ENCODE results near the gene NRAP.

Gene NRAP

DNA sequence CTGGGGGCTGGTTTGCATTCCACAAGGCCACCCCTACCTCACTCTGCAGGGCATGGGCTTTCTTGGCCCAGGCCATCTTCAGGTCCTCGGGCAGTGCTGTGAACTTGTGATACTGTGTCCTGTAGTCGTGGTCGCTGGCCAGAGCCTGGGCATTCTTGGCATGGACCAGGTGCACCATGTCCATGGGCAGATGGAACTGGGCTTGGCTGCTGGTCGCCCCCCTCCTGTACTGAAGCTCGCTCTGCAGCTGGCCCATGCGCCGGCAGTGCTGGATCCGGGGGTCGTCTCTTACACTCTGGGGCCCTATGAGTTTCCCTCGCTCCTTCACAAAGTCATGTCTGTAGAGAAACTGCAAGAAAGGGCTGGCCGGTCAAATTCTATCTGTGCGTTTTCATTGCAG is 59.3 kb downstream of the NRAP start:
- no peak for DNase-seq

DNA sequence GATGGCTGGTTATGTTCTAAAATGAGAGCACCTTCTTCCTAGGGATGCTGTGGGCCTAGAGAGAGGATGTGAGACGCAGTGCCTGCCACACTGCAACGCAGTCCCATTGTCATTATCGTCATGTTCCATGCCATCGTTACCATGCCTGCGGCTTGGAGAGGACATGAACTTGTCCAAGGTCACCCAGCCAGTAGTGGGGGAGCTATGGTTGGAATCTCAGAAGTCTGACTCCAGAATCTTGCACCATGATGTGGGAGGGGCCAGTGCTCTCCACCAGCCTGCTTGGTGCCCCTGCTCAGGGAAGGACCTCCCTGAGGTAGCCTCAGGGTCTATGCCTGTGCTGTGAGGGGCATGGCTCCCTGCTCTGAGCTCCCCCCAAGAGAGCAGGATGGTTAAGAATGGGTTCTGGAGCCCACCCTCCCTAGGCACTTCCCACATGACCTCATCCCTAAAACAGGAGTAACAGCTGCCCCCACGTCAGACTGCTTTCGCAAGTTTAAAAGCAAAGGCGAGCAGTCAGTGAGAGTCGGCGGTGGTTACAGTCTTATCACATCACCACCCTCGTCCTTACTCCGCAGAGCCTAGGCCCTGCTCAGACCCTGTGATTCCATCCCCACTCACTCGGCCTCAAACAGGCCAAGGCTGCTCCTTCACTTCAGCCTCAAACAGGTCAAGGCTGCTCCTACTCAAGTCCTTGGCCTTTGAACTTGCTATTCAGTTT is 60.6 kb downstream of the NRAP start:
- DNase-seq: no peak

GRCh38 chr10:113600569-113600968 is 63.3 kb downstream of the NRAP start:
- DNase-seq: no peak

GRCh38 chr10:113594652-113595051 is 69.2 kb downstream of the NRAP start:
- DNase-seq: no peak

DNA sequence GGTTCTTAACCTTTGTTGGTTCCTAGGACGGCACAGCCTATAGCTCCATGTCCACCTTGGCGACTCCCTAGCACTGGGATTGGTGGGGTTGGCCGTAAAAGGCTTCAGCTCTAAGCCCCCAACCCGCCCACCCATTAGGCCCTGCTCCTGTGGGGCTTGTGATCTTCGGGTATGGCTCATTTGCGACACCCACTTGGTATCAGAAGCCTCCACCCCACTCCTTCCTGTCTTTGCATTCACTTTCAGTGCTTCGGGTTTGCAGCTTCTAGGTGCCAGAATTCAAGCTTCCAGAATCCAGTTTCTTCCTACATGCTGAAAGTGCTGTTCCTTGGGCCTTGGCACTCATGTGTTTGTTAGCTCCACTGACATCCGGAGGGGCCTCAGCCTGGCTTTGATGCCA is 71.5 kb downstream of the NRAP start:
- no peak for DNase-seq

DNA sequence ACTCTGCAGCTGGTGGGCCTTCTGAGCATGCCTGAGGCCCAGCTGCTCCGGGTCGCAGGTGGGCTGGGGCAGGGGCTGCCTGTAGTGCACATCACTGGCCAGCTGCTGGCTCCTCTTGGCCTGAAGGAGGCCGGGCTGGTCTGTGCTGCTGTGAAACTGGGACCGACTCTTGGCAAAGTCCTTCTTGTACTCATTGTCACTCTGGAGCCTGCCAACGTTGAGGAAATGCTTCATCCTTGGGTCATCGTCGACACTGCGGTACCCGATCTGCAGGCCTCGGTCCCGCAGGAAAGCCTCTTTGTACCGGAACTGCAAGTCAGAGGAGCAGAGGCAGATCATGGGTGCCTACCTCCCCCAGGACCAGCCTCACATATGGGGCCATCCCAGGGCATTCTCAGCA is 73.3 kb downstream of the NRAP start:
- no peak for DNase-seq

DNA sequence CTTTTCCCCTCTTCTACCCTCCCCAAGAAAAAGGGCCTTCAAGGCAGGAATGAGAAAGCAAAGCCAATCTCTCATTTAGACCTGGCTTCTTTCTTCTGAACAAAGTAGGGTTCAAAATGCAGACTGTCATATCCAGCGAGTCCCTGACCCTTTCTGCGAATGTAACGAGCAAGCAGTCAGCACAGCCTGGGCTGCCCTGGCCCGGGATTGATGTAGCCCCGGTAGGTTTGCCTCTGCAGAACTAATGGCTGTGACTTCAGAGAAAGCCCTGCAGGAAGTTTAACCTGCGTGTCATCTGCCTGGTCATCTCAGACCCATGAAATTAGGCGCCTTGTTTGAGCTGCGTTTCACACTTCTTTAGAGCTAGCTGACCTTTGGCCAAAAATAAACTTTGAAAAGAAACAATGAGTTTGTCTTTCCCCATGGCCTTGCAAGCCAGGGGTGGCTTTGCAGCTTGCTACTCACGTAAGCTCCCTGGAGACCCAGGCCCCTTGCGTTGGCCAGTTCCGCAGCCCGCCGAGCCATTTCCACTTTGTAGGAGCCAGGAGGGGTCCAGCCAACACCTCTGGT is 74.6 kb downstream of the NRAP start:
- no peak for DNase-seq

DNA sequence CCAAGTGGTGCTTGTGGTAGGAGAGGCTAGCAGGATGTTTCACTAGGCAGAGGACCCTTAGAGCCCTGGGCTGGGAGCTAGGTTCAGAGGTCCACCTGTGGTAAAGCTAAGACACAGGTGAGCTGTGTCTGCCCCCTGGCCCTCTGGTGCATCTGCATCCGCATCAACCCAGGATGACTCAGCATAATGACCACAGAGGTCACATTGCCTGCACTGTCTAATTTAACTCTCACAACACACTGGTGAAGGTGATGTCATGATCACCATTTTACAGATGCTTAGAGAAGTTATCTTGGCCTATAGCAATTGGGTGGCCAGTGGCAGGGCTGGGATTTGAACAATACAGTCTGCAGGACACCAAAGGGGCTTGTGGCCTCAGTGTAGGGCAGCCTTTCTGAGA is 77.9 kb downstream of the NRAP start:
- no peak for DNase-seq

GRCh38 chr10:113583571-113583970 is 80.3 kb downstream of the NRAP start:
- no peak for DNase-seq

- no peak for DNase-seq
Measured at GRCh38 chr10:113581092-113581491, 82.7 kb downstream of the NRAP start.

- no peak for DNase-seq
Measured at GRCh38 chr10:113578773-113579172, 85.1 kb downstream of the NRAP start.

- DNase-seq: no peak
Measured at GRCh38 chr10:113576852-113577251, 87.0 kb downstream of the NRAP start.

GRCh38 chr10:113573368-113573767 is 90.5 kb downstream of the NRAP start:
- no peak for DNase-seq

DNA sequence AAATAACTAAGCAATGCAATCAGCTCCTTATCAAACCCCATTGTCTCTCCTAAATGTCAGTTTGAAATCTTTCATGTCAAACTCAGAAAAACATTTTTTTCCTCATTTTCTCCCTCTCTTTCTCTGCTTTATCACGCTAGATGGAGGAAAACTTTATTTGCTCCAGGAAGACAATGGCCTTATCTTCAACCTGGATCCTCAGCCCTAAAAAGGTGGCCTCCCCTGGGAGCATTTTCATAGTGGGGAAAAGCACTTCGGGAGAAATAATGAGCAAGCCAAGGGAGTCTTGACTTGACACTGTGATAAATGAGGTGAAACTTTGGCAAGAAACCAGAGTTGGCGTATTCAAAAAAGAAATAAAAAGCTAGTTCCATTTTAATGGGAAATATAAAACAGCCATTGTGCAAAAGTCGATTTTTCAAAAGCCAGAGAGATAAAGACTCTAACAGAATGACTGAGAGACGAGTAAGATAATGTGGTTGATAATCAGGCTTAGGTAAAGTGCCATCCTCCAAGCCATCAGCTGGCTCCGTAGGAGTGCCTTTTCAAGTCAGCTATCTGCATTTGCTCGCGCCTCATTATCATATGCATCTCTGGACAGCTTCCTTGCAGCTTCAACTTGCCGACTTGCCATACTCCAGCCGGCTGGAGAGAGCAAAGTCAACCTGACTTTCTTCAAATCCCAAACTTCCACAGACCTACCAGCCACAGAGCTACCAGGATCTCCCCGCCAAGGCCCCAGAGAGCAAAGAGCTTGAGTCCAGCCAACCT is 91.1 kb downstream of the NRAP start:
- no peak for DNase-seq

DNA sequence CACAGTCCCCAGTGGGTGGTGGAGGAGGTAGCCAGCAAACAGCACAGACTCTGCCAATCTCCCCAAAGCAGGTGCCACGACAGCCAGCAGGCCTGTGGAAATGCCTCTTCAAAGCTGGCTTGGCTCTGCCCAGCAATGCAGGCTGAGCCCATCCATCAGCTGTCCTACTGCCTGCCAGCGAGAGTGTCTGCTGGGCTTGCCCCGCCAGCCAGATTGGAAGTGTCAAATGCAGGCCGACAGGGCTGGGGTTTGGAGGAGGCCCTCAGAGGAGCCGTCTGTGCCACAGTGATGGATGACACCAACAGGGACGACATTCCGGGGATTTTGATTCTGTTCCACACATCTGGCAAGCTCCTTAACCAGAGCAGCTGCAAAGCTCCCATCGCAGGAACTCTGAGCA is 94.3 kb downstream of the NRAP start:
- no peak for DNase-seq

- DNase-seq: no peak
Measured at GRCh38 chr10:113566888-113567287, 97.0 kb downstream of the NRAP start.

DNA sequence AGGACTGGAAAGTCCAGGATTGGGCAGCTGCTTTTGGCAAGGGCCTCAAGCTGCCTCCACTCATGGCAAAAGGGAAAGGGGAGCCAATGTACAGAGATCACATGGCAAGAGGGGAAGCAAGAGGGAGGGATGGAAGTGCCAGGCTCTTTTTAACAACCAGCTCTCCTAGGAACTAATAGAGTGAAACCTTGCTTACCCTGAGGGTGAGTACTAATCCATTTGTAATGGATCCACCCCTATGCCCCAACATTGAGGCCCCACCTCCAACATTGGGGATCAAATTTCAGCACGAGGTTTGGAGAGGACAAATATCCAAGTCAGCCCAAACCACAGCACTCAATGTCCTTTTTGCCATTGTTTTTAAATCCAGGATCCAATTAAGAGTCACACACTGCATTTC is 98.5 kb downstream of the NRAP start:
- no peak for DNase-seq

DNA sequence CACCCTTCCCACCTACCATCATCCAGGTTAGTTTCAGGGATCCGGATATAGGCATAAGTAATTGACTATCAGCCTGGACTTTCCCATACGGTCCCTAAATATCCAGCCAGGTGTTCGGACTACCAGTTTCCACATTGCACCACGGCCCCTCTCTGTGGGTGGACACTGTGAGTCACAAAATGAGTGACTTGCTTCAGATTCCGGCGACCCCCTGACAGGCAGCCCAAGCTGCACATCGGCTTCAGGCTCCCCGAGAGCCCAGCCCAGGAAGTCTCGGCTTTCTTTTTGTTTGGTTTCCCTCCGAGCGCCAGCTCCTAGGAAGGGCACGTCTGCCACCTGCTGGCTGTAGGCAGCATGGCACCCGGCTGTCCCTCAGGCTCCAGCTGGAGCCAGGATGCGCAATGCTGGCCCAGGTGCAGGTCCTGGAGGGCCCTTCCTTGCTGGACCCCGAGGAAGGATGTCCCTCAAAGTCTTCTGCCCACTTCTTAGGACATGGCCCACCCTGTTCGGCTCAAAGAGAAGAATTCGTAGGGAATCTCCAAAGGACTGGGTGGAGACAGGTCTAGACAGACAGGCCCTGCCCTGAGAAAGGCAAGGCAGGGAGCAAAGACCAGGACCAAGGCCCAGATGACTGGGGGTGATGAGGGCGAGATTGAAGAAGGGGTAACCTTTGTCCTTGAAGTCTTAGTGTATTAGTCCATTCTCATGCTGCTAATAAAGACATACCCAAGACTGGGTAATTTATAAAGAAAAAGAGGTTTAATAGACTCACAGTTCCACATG is 100.3 kb downstream of the NRAP start:
- DNase-seq: peak; percentile 42 to 57

- no peak for DNase-seq
Measured at GRCh38 chr10:113562704-113563103, 101.1 kb downstream of the NRAP start.

- DNase-seq: no peak
Measured at GRCh38 chr10:113562069-113562468, 101.8 kb downstream of the NRAP start.

GRCh38 chr10:113561214-113561613 is 102.6 kb downstream of the NRAP start:
- DNase-seq: no peak

DNA sequence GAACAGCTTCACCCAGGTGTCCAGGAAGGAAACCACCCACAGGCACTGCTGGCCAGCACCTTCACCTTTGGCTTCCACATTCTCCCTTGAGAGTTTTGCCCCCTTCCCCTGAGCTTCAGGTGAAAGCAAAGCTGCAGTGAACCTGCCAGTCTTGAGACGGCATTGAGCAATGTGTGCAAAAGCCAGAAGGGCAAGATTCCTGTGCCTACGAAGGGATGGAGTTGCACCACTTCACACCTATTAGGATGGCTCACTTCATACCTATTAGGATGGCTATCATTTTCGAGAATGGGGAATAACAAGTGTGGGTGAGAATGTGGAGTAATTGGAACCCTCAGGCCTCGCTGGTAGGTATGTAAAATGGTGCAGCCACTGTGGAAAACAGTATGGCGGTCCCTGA is 103.8 kb downstream of the NRAP start:
- no peak for DNase-seq

- no peak for DNase-seq
Measured at GRCh38 chr10:113557903-113558321, 105.9 kb downstream of the NRAP start.

All from CD4-positive, alpha-beta T cell treated with Interferon alpha-2 for 1 hour (primary cell).